GM12875 (cell line): Measurements from ENCODE around the gene SLC35G2.
"Not testable (repeated sequence)": the region's sequence is repeated elsewhere in the genome, so short reads cannot be mapped to it uniquely, and the experiment has no call there.

Source experiments
- H3K4me3 ChIP-seq: one replicate; pipeline ENCODE4 v1.5.1; 2011; ENCODE audit warnings: low read depth, low read length, control low read depth
- CTCF ChIP-seq: IDR thresholded peaks from 2 replicates; pipeline ENCODE4 v1.5.1; 2011; ENCODE audit warnings: low read depth, mild to moderate bottlenecking, control low read depth, inconsistent platforms, low read length, moderate library complexity, borderline replicate concordance; ENCODE audit not compliant: insufficient read depth

Gene SLC35G2

DNA sequence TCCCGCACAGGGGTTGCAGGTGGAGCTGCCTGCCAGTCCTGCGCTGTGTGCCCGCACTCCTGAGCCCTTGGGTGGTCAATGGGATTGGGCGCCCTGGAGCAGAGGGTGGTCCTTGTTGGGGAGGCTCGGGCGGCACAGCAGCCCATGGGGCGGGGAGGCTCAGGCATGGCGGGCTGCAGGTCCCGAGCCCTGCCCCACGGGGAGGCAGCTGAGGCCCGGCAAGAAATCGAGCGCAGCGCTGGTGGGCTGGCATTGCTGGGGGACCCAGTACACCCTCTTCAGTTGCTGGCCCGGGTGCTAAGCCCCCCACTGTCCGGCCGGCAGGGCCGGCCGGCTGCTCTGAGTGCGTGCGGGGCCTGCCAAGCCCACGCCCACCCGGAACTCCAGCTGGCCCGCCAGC is 71.0 kb downstream of the SLC35G2 start:
- TF ChIP-seq CTCF, result no peak
- no peak overlapping the region for H3K4me3 ChIP-seq

- no peak for TF ChIP-seq CTCF
- H3K4me3 ChIP-seq, result no peak overlapping the region
These were observed 73.3 kb downstream of the SLC35G2 start for GRCh38 chr3:136891934-136892855.

DNA sequence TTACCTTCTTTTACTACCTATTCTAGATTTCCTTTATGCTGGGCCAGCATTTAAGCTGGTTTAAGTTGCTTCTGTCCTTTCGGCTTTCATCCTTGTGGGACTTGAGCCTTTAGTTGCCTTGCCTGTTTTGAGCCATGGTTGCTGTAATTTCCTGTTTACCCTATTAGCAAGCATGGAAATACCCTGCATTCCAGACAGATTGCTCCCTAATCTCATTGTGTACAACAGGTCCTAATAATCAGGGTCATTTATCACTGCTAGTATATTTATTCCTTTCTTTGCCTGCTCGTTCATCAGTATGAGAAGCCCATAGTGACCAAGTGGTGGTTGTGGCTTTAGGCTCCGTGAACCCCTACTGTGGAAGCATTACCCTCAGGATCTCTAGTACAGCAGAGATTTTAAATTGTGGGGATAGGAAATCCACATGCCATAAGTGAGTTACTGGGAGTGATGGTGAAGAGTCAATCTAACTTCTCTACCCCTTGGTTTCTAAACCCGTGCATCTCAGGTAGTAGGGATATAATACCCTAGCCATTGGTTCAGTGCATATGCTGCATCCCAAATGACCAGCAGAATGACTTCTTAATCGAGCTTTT is 75.0 kb downstream of the SLC35G2 start:
- no peak for TF ChIP-seq CTCF
- no peak overlapping the region for H3K4me3 ChIP-seq

- H3K4me3 ChIP-seq, result not testable (repeated sequence)
These were observed 78.2 kb downstream of the SLC35G2 start for GRCh38 chr3:136897171-136897570.

DNA sequence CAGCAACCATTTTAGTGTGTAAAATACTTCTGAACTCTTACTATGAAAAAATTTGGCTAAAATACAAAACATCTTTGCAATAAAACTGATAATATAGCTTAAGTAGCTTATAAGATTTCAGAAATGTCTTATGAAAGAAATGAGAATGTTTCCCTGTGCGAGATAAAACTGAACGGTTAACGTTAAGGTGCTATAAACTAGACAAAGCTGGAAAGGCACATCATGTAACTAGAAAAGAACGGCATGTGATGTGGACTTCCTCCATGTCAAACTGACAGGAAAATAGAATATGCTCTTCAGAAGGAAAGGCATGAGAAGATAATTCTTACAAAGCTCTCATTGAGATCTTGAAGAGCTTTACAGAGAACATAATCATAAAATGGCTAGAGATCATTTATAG is 79.6 kb downstream of the SLC35G2 start:
- no peak for TF ChIP-seq CTCF
- H3K4me3 ChIP-seq, result no peak overlapping the region

- TF ChIP-seq CTCF, result no peak
- H3K4me3 ChIP-seq, result no peak overlapping the region
These were observed 80.0 kb downstream of the SLC35G2 start for GRCh38 chr3:136898954-136899353.

DNA sequence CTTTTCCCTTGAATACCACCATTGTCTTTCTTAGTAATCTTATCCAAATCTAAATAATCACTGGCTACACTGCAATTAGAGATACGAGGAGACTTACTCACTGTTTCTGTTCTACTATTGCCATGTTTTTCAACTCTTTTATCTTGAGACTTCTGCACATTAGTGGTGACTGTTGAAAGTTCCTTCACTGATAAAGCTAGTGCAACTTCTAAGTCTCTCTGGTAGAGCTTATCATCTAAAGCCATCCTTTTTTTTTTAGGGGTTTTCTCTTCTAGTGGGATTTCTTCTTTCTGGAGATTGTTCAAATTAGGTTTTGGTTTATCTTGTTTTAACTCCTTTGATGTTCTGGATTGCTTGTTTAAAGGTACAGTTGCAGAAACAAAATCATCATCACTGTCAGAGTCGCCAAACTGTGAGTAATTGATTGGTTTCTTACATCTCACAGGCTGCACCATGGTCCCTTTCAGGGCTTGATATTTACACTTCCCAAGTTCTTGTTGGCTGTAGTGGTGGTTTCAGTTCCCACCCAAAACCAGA is 80.8 kb downstream of the SLC35G2 start:
- no peak overlapping the region for H3K4me3 ChIP-seq
- no peak for TF ChIP-seq CTCF

- H3K4me3 ChIP-seq, result not testable (repeated sequence)
These were observed 81.8 kb downstream of the SLC35G2 start for GRCh38 chr3:136900694-136901093.
